DND-41 (cell line): ENCODE results near the gene KMT2B.

Source experiments
- CTCF ChIP-seq: IDR thresholded peaks from 2 replicates; pipeline ENCODE4 v1.5.1; 2012; ENCODE audit warnings: borderline replicate concordance, low read length, moderate library complexity, mild to moderate bottlenecking; ENCODE audit not compliant: poor library complexity, severe bottlenecking; ENCODE audit errors: extremely low read depth
- EZH2 ChIP-seq: IDR thresholded peaks from 3 replicates; pipeline ENCODE4 v1.6.1; 2012; ENCODE audit warnings: borderline replicate concordance, low read depth, mild to moderate bottlenecking, moderate library complexity, low read length, inconsistent platforms; ENCODE audit not compliant: severe bottlenecking

- TF ChIP-seq CTCF: no peak
- no peak for TF ChIP-seq EZH2
Observed at GRCh38 chr19:35729021-35729420, 11.2 kb downstream of the KMT2B start.
